RCC 7860 (cell line): ENCODE data around the gene MORN1.
"Not testable (repeated sequence)": the region's sequence is repeated elsewhere in the genome, so short reads cannot be mapped to it uniquely, and the experiment has no call there.

ENCODE experiments used
- DNase-seq: peaks from one replicate; pipeline ENCODE4 v3.0.0-alpha.2; 2015; ENCODE audit warnings: low spot score
- FAIRE-seq: peaks from 2 replicates; lab custom pipeline; 2012; peaks lifted over from hg19 to GRCh38; lab: Jason Lieb, UNC

The MORN1 gene

DNA sequence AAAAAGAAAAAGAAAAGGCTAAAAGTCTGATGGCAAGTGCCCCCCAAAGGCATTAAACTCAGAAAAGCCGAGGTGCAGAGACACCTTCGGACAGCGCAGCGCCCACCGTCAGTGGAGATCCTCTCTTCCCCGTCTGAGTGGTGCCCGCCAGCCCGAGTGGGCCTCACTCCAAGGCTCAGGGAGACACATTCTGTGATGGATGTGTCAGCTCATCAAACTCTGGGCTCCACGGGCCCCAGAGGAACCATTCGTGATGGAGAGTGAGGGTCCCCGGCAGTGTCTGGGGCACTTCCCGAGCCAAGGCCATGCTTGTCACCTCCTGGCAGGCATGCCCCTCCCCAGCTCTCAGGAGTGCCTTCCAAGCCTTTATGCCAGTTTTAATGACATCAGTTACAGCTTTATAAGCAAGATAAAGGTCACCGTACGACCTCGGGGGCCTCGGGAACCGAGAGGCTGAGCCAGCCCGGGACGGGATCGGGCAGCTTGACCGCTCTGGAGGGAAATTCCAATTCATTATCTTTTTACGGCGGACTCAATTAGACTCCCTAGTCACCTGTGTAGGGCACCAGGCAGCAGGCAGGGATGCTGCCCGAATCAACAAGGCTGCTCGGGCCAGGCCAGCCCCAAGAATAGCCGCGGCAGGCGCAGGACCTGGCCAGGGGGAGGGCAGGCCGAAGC is 49.5 kb downstream of the MORN1 start:
- DNase-seq (no peak), FAIRE-seq (no peak)

DNA sequence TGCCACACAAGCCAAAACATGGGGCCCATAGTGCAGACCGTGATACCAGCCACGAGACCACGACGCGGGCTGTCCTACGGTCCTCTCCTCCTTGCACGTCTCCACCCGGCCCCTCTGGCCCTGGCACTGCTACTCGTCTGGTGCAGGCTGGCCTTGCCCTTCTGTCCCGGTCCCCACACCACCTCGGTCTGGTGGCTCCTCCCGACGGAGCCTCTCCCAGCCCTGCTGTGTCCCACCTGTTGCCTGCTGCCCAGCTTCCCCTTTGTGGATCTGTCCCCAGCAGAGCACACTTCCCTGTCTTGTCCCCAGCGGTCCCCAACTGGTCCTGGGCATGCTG is 50.5 kb downstream of the MORN1 start:
- DNase-seq (no peak), FAIRE-seq (no peak)

DNA sequence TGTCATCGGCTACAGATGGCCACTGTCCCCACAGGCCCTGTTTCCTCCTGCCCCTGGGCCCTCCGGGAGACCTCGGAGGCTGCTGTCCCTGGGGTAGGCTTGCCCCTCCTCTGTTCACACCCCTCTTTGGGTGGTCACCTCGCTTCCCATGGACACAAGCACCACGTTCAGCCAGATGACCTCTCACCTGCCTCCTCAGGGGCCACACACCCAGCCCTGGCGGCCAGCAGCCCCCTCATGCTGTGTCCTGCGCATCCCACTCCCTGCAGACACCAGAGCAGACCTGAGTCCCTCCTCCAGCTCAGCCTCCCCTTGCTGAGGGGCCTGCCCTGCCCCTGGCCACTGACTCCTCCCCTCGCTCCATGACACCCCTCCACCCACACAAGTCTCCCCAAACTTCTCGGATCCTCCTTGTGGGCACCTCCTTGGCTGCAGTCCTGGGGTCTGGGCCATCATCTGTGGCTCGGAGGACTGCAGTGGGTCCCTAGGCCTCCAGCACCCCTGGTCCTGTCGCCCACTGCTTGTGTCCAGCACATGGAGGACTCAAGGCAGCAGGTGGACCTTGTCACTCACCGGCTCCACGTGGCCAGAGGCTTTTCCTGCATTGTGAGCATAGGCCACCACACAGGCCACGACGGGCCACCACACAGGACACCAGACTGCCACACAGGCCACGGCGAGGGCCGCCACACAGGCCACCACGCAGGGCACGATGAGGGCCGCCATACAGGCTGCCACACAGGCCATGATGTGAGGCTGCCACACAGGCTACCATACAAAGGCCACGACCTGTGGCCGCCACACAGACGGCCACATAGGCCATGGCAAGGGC is 51.1 kb downstream of the MORN1 start:
- FAIRE-seq, result no peak
- DNase-seq, result no peak

GRCh38 chr1:2339206-2340085 is 51.9 kb downstream of the MORN1 start:
- FAIRE-seq, result no peak
- DNase-seq, result no peak

DNA sequence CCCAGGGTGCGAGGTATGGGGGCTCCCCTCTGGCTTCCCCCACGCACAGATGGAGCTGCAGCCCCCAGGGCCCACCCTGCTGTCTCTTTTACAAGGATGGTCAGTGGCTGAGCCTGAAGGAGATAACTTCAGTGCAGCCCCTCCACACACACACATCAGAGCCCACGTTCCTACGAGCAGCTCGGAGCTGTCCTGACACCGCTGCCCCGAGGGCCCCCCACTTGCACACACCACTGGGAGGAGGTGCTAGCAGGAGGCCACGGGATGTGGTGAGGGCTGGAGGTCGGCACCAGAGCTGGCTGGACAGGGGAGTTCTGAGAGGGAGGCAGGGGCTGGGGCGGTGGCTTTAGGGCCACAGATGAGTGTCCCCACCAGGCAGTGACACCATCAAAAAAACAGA is 53.9 kb downstream of the MORN1 start:
- DNase-seq (no peak), FAIRE-seq (no peak)

DNA sequence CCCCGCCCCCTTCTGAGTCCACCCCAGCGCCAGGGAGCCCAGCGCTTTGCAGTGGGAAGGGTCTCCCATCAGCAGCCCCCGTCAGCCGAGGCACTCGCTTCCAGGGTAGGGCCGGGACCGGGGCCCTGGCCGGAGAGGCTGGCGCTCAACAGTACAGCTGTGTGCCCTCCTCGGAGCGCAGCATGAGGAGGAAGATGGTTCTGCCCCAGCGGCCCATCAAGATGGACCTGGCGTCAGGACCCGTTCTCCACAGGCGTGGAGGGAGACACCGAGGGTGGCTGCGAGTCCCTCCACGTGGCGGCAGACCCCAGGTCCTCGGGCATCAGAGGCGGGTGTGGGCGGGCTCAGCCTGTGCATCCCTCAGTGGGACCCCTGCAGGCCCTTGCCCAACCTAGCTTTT is 54.3 kb downstream of the MORN1 start:
- DNase-seq (no peak), FAIRE-seq (no peak)

DNA sequence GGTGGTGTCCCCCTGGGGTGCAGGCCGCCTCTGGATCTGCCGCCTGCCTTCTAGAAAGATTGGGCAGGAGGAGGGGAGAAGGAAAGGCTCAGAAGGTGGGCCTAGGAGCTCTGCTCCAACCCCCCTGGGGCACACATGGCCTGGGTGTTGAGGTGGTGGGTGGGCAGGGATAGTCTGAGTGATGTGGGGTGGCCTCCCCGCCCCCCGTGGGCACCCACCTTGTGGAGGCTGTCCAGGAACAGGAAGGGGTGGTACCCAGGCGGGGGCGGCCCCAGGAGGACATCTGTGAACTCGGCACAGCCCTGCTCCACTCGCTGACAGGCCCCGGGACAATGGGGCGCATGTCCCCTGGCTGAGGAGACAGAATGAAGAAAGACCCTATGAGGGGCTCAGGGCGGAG is 54.9 kb downstream of the MORN1 start:
- FAIRE-seq (no peak), DNase-seq (no peak)

GRCh38 chr1:2335721-2336455 is 55.5 kb downstream of the MORN1 start:
- FAIRE-seq, result no peak
- DNase-seq, result no peak

DNA sequence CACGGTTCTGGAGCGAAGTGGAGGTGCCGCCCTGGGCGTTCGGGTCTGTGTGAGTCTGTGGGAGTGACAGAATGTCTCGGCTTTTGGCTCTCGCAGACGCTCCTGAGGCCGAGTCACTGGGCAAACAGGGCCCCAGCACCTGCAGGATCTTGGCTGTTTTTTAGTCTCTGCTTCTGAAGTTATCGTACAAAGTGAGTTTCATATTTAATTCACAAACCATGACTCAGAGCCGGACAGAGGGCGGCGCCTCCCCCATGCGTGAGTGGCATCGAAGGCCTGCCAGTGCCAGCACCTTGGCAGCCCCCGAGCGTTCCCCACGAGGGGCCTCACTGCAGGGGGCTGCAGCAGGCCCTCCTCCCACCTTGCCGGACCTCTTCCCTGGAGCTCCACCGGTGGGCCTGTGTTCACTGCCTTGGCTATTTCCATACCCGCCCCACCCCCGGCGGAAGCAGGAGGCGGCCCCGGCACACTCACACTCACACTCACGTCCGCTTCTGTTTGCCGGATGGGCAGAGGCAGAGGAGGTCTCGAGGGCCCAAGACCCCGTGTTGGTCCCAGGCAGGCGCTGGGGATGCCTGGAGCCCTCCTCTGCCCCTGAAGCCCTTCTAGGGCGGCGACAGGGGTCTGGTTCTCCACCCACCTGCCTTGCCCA is 56.3 kb downstream of the MORN1 start:
- DNase-seq (no peak), FAIRE-seq (no peak)

DNA sequence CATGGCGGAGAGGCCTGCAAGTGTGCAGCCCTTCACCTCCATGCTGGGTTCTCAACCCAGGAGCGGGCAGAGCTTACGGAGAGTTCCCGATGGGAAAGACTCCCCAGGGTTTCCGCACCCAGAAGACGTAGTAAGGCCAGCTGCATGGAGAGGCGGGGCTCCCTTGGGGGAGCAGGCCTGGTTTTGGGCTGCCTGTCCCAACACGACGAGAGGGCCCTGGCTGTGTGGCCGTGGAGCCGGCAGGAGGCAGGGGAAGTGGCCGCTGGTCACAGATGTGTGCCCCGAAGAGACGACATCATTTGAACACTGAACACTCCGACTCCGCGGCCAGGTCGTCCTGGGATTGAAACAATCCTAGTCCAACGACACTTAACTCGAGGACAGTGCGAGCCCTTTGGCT is 57.0 kb downstream of the MORN1 start:
- DNase-seq, result no peak
- no peak for FAIRE-seq

- not testable (repeated sequence) for FAIRE-seq, DNase-seq
Observed at GRCh38 chr1:2331580-2331979, 59.8 kb downstream of the MORN1 start.

GRCh38 chr1:2331200-2331544 is 60.2 kb downstream of the MORN1 start:
- no peak for DNase-seq
- FAIRE-seq, result no peak

DNA sequence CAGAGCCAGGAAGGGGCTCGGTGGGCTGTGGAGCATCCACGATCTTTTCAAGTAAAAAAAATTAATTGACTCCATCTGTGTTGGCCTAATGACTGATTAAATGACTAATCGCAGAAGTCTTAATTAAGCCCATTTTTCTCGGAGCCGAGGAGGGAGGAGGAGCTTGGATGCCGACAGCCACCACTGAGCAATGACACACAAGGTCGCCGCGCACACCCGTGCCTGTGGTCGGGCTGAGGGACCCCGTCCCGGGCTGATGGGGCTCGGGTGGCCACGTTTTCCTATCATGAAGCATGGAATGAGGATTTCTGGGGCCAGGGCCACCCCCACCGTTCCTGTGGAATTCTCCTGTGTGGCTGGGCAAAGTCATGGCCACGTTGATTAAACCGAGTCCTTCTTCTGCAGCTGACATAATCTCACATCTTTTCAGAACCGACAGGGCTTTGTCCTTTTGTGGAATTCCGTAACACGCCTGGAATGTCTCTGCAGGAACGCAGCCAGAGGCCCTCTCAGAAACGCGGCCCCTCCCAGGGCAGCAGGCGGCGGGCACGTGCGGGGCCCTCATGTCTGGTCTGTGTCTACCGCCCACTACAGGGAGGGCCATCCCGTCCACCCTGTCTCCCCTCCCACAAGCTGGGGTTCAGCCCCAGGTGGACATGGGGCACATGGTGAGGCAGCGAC is 60.7 kb downstream of the MORN1 start:
- DNase-seq (no peak), FAIRE-seq (no peak)

- DNase-seq, result no peak
- no peak for FAIRE-seq
Observed at GRCh38 chr1:2330035-2330434, 61.3 kb downstream of the MORN1 start.

GRCh38 chr1:2328676-2329455 is 62.5 kb downstream of the MORN1 start:
- DNase-seq, result no peak
- FAIRE-seq, result no peak

DNA sequence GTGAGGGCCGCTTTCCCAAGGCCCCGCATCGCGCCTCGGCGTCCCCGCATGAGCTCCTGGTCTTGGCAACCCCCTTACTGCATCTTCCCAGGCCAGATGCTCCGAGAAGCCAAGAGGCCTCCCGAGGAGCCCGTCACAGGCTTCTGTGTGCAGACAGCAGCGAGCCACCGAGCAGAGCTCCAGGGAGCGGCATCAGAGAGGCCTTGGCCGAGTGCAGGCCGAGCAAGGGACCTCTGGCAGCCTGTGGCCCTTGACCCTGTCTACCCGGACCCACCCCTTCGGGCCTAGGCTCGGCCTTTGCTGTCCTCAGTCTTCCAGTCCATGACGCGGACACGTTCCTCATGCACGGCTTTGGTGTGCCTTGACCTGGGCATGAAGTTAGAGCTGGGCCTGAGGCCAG is 63.5 kb downstream of the MORN1 start:
- no peak for DNase-seq
- no peak for FAIRE-seq

GRCh38 chr1:2327162-2327561 is 64.2 kb downstream of the MORN1 start:
- not testable (repeated sequence) for DNase-seq, FAIRE-seq

- no peak for FAIRE-seq
- DNase-seq, result no peak
Observed at GRCh38 chr1:2326524-2326923, 64.8 kb downstream of the MORN1 start.
